ENCODE results near the gene IL20. TPM values are rescaled to one million over a fixed set of nuclear protein-coding genes. Genes with fewer than 3 reads are reported as not detected.

IL20 gene
- total and polyA plus RNA-seq, 2 of the 8 experiments (the other 6 are each of a cell fraction or from before 2014, with no cell fraction given), result not detected

DNA sequence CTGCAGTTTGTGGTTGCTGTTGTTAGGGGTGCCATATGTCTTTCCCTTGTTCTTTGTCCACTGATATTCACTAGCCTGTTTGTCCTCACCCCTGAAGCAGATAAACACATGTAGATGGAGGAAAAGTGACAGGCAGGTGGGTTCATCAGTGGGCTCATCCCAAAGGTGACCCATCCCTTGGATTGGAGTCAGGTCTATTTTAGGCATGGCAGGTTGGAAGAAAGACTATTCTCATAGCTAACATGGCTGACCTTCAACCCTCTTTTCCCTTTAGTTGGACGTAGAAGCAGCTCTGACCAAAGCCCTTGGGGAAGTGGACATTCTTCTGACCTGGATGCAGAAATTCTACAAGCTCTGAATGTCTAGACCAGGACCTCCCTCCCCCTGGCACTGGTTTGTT is 37.3 kb downstream of the IL20 start:
- H3K4me3 ChIP-seq (ENCODE audit: extremely low read depth in 1 of 4, insufficient read depth in 2 of 4, low read depth in 3 of 4, low read length in 4 of 4), result no peak overlapping the region
- no peak overlapping the region for H3K4ac ChIP-seq (replicated peaks; ENCODE audit: insufficient read length, low read depth, low read length)
- no peak overlapping the region for H3K56ac ChIP-seq (replicated peaks; ENCODE audit: insufficient read length, low read depth, low read length)
- no peak overlapping the region for H2BK120ac ChIP-seq (replicated peaks; ENCODE audit: low read depth, low read length)
- no peak for TF ChIP-seq JUN (IDR thresholded peaks at IDR 0.05; ENCODE audit: low read depth, low read length)
- no peak for TF ChIP-seq NRF1 (IDR thresholded peaks at IDR 0.05; ENCODE audit: low read depth, low read length)
- TF ChIP-seq SP1 (IDR thresholded peaks at IDR 0.05; ENCODE audit: low read depth, low read length), result no peak
- TF ChIP-seq MAX (IDR thresholded peaks at IDR 0.05), result no peak
- TF ChIP-seq SIN3A (conservative IDR thresholded peaks at IDR 0.05 in 1 of 2, IDR thresholded peaks at IDR 0.05 in 1 of 2; ENCODE audit: low read depth in 1 of 2, low read length in 2 of 2), result no peak
- no peak for TF ChIP-seq BCL11A (IDR thresholded peaks at IDR 0.05; ENCODE audit: low read depth in 2 of 2, low read length in 2 of 2)
- TF ChIP-seq CHD2 (IDR thresholded peaks at IDR 0.05; ENCODE audit: low read length), result no peak
- no peak for TF ChIP-seq RNF2 (IDR thresholded peaks at IDR 0.05; ENCODE audit: borderline replicate concordance, low read depth, low read length, missing control alignments, poor library complexity, severe bottlenecking)
- TF ChIP-seq HDAC2 (IDR thresholded peaks at IDR 0.05; ENCODE audit: borderline replicate concordance in 1 of 2, low read depth in 2 of 2, low read length in 2 of 2), result no peak
- TF ChIP-seq EGR1 (IDR thresholded peaks at IDR 0.05; ENCODE audit: borderline replicate concordance, low read depth, low read length), result no peak
- TF ChIP-seq YY1 (IDR thresholded peaks at IDR 0.05; ENCODE audit: low read depth, low read length), result no peak
- H3K4me2 ChIP-seq (ENCODE audit: insufficient read depth in 1 of 2, low read depth in 2 of 2, low read length in 2 of 2), result no peak overlapping the region
- H3K36me3 ChIP-seq (ENCODE audit: control insufficient read depth in 2 of 4, insufficient read depth in 4 of 4, low read length in 3 of 4), result no peaks in the 10 kb centered on the region
- no peaks in the 10 kb centered on the region for H3K79me2 ChIP-seq (ENCODE audit: control insufficient read depth in 1 of 2, insufficient read depth in 2 of 2, low read length in 2 of 2)
- DNase-seq (ENCODE audit: low read depth in 1 of 2, low spot score in 2 of 2), result no peak
- no peaks in the 10 kb centered on the region for H3K23me2 ChIP-seq (ENCODE audit: low read depth, low read length)
- H3K14ac ChIP-seq (ENCODE audit: insufficient read length), result no peak overlapping the region
- H2BK12ac ChIP-seq (ENCODE audit: low read depth, low read length), result no peak overlapping the region
- FAIRE-seq, result no peak
- H3K9ac ChIP-seq (replicated peaks in 1 of 4; ENCODE audit: extremely low read depth in 1 of 4, low read depth in 3 of 4, low read length in 3 of 4), result no peak overlapping the region
- no peak overlapping the region for H2AFZ ChIP-seq (ENCODE audit: low read length)
- H3K4me1 ChIP-seq (replicated peaks in 1 of 4; ENCODE audit: control insufficient read depth in 3 of 4, insufficient read depth in 4 of 4, low read length in 3 of 4), result peaks cover 0 to 3% (median 1%) of the 10 kb centered on the region in 4 experiments; a peak in 4 of 7 replicates
- no peak overlapping the region for H2BK15ac ChIP-seq (ENCODE audit: low read length)
- H3K79me1 ChIP-seq (ENCODE audit: low read depth, low read length), result no peaks in the 10 kb centered on the region
- no peaks in the 10 kb centered on the region for H4K20me1 ChIP-seq (replicated peaks in 1 of 2; ENCODE audit: control insufficient read depth in 1 of 2, insufficient read depth in 2 of 2, low read length in 2 of 2)
- 77% methylated on average over 1 of the region's 1 CpG; no CpG with 5 or more reads in 1 of the 2 experiments for WGBS, 2 experiments (ENCODE audit: extremely low coverage in 1 of 2, insufficient coverage in 1 of 2, insufficient read length in 1 of 2, insufficient replicate concordance in 2 of 2, low coverage in 1 of 2, low lambda C conversion rate in 2 of 2, missing lambda C conversion rate in 1 of 2)
- H2BK5ac ChIP-seq (ENCODE audit: low read depth, low read length), result no peak overlapping the region
- no peak overlapping the region for H3K18ac ChIP-seq (ENCODE audit: extremely low read depth, low read length)
- H3K27ac ChIP-seq (ENCODE audit: low read depth, low read length), result no peak overlapping the region
- H2AK5ac ChIP-seq (ENCODE audit: low read depth, low read length), result no peak overlapping the region
- no peak overlapping the region for H4K8ac ChIP-seq (ENCODE audit: extremely low read depth, insufficient read depth, low read length)
- H3K27me3 ChIP-seq (replicated peaks in 1 of 4; ENCODE audit: control insufficient read depth in 3 of 4, extremely low read depth in 1 of 4, insufficient read depth in 3 of 4, low read length in 3 of 4), result peaks cover 1 to 7% (median 4%) of the 10 kb centered on the region in 4 experiments
- POLR2A ChIA-PET (ENCODE audit: partially characterized antibody), result no interaction called here
- no peak overlapping the region for H3K23ac ChIP-seq (ENCODE audit: insufficient read length)
- H4K91ac ChIP-seq (replicated peaks; ENCODE audit: insufficient read length, low read length), result no peak overlapping the region
- H4K5ac ChIP-seq (ENCODE audit: insufficient read length, low read depth, low read length), result no peak overlapping the region
- CTCF ChIA-PET (ENCODE audit: partially characterized antibody), result interaction anchor here (0.8 to 1.6 kb wide), 4 partner anchors 10 to 31 kb away, joined by 3 to 5 read pairs (median 4); no protein-coding TSS in a partner anchor
- no peak overlapping the region for H2BK20ac ChIP-seq (ENCODE audit: low read length)
- no peaks in the 10 kb centered on the region for H3K9me3 ChIP-seq (ENCODE audit: insufficient read depth in 2 of 2, low read depth in 1 of 2, low read length in 1 of 2)

Data from H1 (cell line).